Aorta (tissue), 5 donors: ENCODE results near the gene PIK3C2G. TPM values are rescaled to one million over a fixed set of nuclear protein-coding genes. Genes with fewer than 3 reads are reported as not detected.

Experiments used
- ATAC-seq: fragments of 200-7000 bp; cut with Tn5 transposase; one replicate; pipeline ENCODE4 v1.9.1; 2022; ENCODE audit warnings: moderate library complexity; ENCODE audit not compliant: low FRiP score
- DNase-seq, 2 donors: peaks; one replicate each; pipeline ENCODE4 v3.0.0-alpha.2; 2020
- H3K27ac ChIP-seq, 2 donors: one replicate each; pipeline ENCODE4 v1.5.1; 2013; ENCODE audit warnings: low read length in 2 of 2, mild to moderate bottlenecking in 2 of 2, moderate library complexity in 2 of 2, control low read depth in 1 of 2, inconsistent platforms in 1 of 2, low read depth in 1 of 2
- H3K27me3 ChIP-seq, 2 donors: one replicate each; pipeline ENCODE4 v1.6.1; 2013; ENCODE audit warnings: control low read depth in 1 of 2, low read length in 1 of 2, mild to moderate bottlenecking in 1 of 2, moderate library complexity in 1 of 2; ENCODE audit not compliant: insufficient read depth in 2 of 2, control insufficient read depth in 1 of 2
- H3K36me3 ChIP-seq, 2 donors: one replicate each; pipeline ENCODE4 v1.6.1; 2013; ENCODE audit warnings: control low read depth in 1 of 2, low read length in 1 of 2, mild to moderate bottlenecking in 1 of 2; ENCODE audit not compliant: insufficient read depth in 2 of 2, control insufficient read depth in 1 of 2
- H3K4me1 ChIP-seq, 2 donors: one replicate each; pipeline ENCODE4 v1.6.1; 2013; ENCODE audit warnings: low read length in 2 of 2, control low read depth in 1 of 2, mild to moderate bottlenecking in 1 of 2, moderate library complexity in 1 of 2; ENCODE audit not compliant: insufficient read depth in 2 of 2, control insufficient read depth in 1 of 2
- H3K4me3 ChIP-seq, 2 donors: one replicate each; pipeline ENCODE4 v1.5.1; 2013; ENCODE audit warnings: low read length in 2 of 2, control low read depth in 1 of 2, mild to moderate bottlenecking in 1 of 2
- H3K9me3 ChIP-seq: one replicate; pipeline ENCODE4 v1.6.1; 2013; ENCODE audit warnings: mild to moderate bottlenecking, low read length; ENCODE audit not compliant: control insufficient read depth
- WGBS, 2 donors: extraction: QIAGEN DNeasy Blood & Tissue Kit; methylation state at CpG; one replicate each; pipeline ENCODE4 v1.1.7; 2013; 5-methylcytosine and 5-hydroxymethylcytosine counted together
- intact Hi-C, 2 donors: fragments of 100-400 bp; cut with DNase I; formaldehyde crosslinking; loops; one replicate each; pipeline versions ENCODE4 v1.14.2 to v1.15.0; 2022
- polyA plus RNA-seq, 2 donors: library from polyadenylated mRNA; stranded (reverse); fragments of 200-250 nt; gene quantifications; one replicate each; pipeline ENCODE4 v1.2.3, GENCODE V29; 2013
- total RNA-seq, 2 donors: library from RNA; stranded (reverse); fragmentation: NEBNext Ultra II Directional; extraction: Animal tissue kit (Norgen Biotek cat#: 25700); gene quantifications; one replicate each; pipeline ENCODE4 v1.2.1, GENCODE V29; 2021
- donor health status: healthy with polysubstance abuse.
- donor health status: Bipolar disorder and iron deficiency.
- donor health status: DM: no; HTN: no; CAD: no.
- donor health status: DM: no; HTN: no; CAD: no.
- donor health status: DM: yes; HTN: yes; CAD: no.

Gene PIK3C2G
- total and polyA plus RNA-seq, 4 donors, result 0.15 to 0.63 TPM; not detected in 2

- Histone ChIP-seq H3K9me3 (no peaks in the 10 kb centered on the region), H3K4me1 (no peaks in the 10 kb centered on the region), H3K4me3 (no peak overlapping the region), H3K27ac (no peak overlapping the region), H3K36me3 (no peaks in the 10 kb centered on the region), H3K27me3 (no peaks in the 10 kb centered on the region)
- DNase-seq, result no peak
- WGBS, 2 donors, result 30 to 39% methylated on average over 1 of the region's 1 CpG
- intact Hi-C loops, result no loop called here
- ATAC-seq, result no peak
Measured at GRCh38 chr12:18653465-18653864, 392.1 kb downstream of the PIK3C2G start.

- Histone ChIP-seq H3K27ac (no peak overlapping the region), H3K9me3 (peaks cover 4% of the 10 kb centered on the region), H3K4me1 (no peaks in the 10 kb centered on the region), H3K4me3 (no peak overlapping the region), H3K27me3 (no peaks in the 10 kb centered on the region), H3K36me3 (no peaks in the 10 kb centered on the region)
- WGBS, 2 donors, result 81 to 84% methylated on average over 4 of the region's 4 CpGs
- intact Hi-C loops, result no loop called here
- DNase-seq (no peak), ATAC-seq (no peak)
Measured at GRCh38 chr12:18655351-18655750, 394.0 kb downstream of the PIK3C2G start.

GRCh38 chr12:18658179-18658578, 396.9 kb downstream of the PIK3C2G start:
- no peak for ATAC-seq
- WGBS, 2 donors, result 73 to 84% methylated on average over 2 of the region's 2 CpGs
- intact Hi-C loops, result no loop called here

GRCh38 chr12:18658829-18659228, 397.5 kb downstream of the PIK3C2G start:
- no peak for ATAC-seq

More at GRCh38 chr12:18658179-18658578, 396.9 kb downstream of the PIK3C2G start:
- no peak overlapping the region for H3K27ac ChIP-seq
- no peaks in the 10 kb centered on the region for H3K36me3 ChIP-seq
- H3K27me3 ChIP-seq, result no peaks in the 10 kb centered on the region
- no peaks in the 10 kb centered on the region for H3K4me1 ChIP-seq
- H3K4me3 ChIP-seq, result no peak overlapping the region
- H3K9me3 ChIP-seq, result peaks cover 4% of the 10 kb centered on the region
- DNase-seq, result no peak

GRCh38 chr12:18676141-18676540, 414.8 kb downstream of the PIK3C2G start:
- H3K36me3 ChIP-seq, result no peaks in the 10 kb centered on the region
- no peak for ATAC-seq
- no peak for DNase-seq
- H3K4me3 ChIP-seq, result no peak overlapping the region
- peaks cover 2% of the 10 kb centered on the region for H3K9me3 ChIP-seq
- intact Hi-C loops, result no loop called here
- no peaks in the 10 kb centered on the region for H3K27me3 ChIP-seq
- no peaks in the 10 kb centered on the region for H3K4me1 ChIP-seq
- H3K27ac ChIP-seq, result no peak overlapping the region

More at GRCh38 chr12:18658829-18659228, 397.5 kb downstream of the PIK3C2G start:
- H3K4me1 ChIP-seq, result no peaks in the 10 kb centered on the region
- DNase-seq, result no peak
- H3K36me3 ChIP-seq, result no peaks in the 10 kb centered on the region
- peaks cover 4% of the 10 kb centered on the region for H3K9me3 ChIP-seq
- H3K27me3 ChIP-seq, result no peaks in the 10 kb centered on the region
- intact Hi-C loops, result no loop called here
- no peak overlapping the region for H3K27ac ChIP-seq
- no peak overlapping the region for H3K4me3 ChIP-seq

GRCh38 chr12:18676996-18677588, 415.8 kb downstream of the PIK3C2G start:
- H3K36me3 ChIP-seq, result no peaks in the 10 kb centered on the region
- WGBS, 2 donors, result 24 to 34% methylated on average over 5 of the region's 5 CpGs
- H3K9me3 ChIP-seq, result peaks cover 2% of the 10 kb centered on the region
- no peak overlapping the region for H3K27ac ChIP-seq
- no peak for ATAC-seq
- H3K4me3 ChIP-seq, result no peak overlapping the region
- intact Hi-C loops, result no loop called here
- no peaks in the 10 kb centered on the region for H3K4me1 ChIP-seq
- DNase-seq, result no peak
- no peaks in the 10 kb centered on the region for H3K27me3 ChIP-seq

- peaks cover 2% of the 10 kb centered on the region for H3K9me3 ChIP-seq
- ATAC-seq (no peak), DNase-seq (no peak)
- no peaks in the 10 kb centered on the region for H3K4me1 ChIP-seq
- H3K36me3 ChIP-seq, result no peaks in the 10 kb centered on the region
- intact Hi-C loops, result no loop called here
- WGBS, 2 donors, result 62 to 66% methylated on average over 3 of the region's 3 CpGs
- no peak overlapping the region for H3K4me3 ChIP-seq
- no peaks in the 10 kb centered on the region for H3K27me3 ChIP-seq
- H3K27ac ChIP-seq, result no peak overlapping the region
Measured at GRCh38 chr12:18681818-18682217, 420.5 kb downstream of the PIK3C2G start.

- Histone ChIP-seq H3K27ac (no peak overlapping the region), H3K9me3 (peaks cover 2% of the 10 kb centered on the region), H3K27me3 (no peaks in the 10 kb centered on the region), H3K36me3 (no peaks in the 10 kb centered on the region), H3K4me3 (no peak overlapping the region), H3K4me1 (no peaks in the 10 kb centered on the region)
- 90 to 91% methylated on average over 2 of the region's 2 CpGs for WGBS, 2 donors
- ATAC-seq (no peak), DNase-seq (no peak)
- intact Hi-C loops, result no loop called here
Measured at GRCh38 chr12:18683327-18684013, 422.2 kb downstream of the PIK3C2G start.

GRCh38 chr12:18684430-18684829, 423.1 kb downstream of the PIK3C2G start:
- Histone ChIP-seq H3K4me1 (no peaks in the 10 kb centered on the region), H3K9me3 (peaks cover 2% of the 10 kb centered on the region), H3K27ac (no peak overlapping the region), H3K36me3 (no peaks in the 10 kb centered on the region), H3K4me3 (no peak overlapping the region), H3K27me3 (no peaks in the 10 kb centered on the region)
- no peak for ATAC-seq
- WGBS, 2 donors, result 60 to 62% methylated on average over 1 of the region's 1 CpG
- intact Hi-C loops, result no loop called here
- DNase-seq, result no peak
